ENCODE data around the gene BRIP1.

- TF ChIP-seq CTCF (IDR thresholded peaks at IDR 0.05) (no peak), POLR2A (IDR thresholded peaks at IDR 0.05) (no peak)
Observed at GRCh38 chr17:61782683-61783082, 80.6 kb downstream of the BRIP1 start.

Data from testis (tissue), 2 donors.